GM03348 (cell line): ENCODE data around the gene RBM20.
A peak's percentile ranks its signal among the peaks of the same experiment; 100 is the strongest.
"Not testable (repeated sequence)": the region's sequence is repeated elsewhere in the genome, so short reads cannot be mapped to it uniquely, and the experiment has no call there.

ENCODE experiments used
- DNase-seq: peaks from one replicate; pipeline ENCODE4 v3.0.0; 2012; ENCODE audit warnings: low spot score

Gene RBM20

DNA sequence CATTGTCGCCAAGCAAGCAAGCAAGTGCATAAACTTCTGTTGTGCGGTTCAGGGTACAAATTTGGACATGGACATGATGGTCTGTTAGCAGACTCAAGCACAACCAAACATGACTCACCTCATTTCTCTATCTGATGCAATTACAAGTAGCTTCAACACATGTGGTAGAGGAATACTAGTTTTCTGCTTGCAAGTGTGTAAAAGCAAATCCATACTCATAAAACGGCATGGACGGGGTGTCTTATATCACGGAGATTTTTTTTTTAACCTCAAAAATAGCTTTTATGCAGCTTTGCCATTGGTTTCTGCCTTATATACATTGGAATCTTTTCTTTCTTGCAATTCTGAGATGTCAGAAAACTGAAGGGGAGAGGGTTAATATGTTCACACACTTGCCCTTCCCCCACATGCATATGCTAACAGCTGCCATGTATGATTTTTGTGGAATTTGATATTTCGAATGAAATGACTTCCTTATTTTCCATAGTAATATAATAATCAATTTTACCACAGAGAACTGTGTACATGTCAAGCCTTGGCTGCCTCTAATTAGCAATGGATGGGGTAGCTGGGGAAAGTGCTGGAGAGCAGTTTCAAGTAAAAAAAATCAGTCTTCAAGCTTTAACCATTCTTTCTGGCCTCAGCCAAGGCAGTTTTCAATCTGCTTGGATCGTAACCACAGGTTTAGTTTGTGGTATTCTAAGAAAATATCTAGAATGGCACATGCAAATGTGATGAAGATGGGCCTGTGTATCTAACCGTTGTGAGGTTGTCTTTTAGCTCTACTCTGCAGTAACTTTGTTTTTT is 121.6 kb downstream of the RBM20 start:
- DNase-seq: no peak

DNA sequence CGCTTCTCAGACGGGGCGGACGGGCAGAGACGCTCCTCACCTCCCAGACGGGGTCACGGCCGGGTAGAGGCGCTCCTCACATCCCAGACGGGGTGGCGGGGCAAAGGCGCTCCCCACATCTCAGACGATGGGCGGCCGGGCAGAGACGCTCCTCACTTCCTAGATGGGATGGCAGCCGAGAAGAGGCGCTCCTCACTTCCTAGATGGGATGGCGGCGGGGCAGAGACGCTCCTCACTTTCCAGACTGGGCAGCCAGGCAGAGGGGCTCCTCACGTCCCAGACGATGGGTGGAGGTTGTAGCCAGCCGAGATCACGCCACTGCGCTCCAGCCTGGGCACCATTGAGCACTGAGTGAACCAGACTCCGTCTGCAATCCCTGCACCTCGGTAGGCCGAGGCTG is 123.5 kb downstream of the RBM20 start:
- DNase-seq: not testable (repeated sequence)

DNA sequence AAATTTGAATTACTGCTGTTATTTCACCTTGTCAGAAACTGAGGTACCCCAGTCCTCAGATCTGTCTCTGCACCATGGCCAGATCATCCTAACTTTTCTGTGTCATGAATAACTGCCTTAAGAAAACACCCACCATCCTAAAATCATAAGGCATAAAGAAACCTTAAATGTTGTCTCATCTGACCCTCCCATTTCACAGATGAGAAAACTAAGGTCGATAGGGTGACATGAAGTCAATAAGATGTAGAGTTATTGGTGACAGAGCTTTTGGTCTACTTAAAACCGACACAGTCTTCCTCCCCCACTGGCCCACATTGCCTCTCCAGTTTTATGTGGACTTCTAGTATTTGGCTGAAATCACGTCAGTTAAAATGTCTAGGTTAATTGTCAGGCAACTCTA is 126.1 kb downstream of the RBM20 start:
- no peak for DNase-seq

DNA sequence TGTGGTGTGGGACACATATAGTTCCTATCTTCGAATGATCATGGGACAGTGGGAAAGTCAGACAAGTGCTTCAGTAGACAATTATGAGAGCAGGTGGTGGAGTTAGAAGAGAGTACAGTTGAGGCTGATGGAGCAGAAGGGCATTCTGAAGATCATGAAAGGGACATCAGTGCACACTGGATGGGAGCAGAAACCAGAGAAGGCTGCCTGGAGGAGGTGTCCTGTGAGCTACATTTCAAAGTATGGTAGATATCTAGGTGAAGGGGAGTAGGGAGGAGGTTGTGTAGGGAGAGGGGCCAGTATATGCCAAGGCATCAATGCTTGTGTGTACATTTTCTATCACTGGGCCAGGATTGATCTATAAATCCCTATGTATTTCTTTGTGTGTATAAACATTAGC is 127.3 kb downstream of the RBM20 start:
- DNase-seq: no peak

- DNase-seq: no peak
These were observed 127.9 kb downstream of the RBM20 start for GRCh38 chr10:110771991-110772390.

DNA sequence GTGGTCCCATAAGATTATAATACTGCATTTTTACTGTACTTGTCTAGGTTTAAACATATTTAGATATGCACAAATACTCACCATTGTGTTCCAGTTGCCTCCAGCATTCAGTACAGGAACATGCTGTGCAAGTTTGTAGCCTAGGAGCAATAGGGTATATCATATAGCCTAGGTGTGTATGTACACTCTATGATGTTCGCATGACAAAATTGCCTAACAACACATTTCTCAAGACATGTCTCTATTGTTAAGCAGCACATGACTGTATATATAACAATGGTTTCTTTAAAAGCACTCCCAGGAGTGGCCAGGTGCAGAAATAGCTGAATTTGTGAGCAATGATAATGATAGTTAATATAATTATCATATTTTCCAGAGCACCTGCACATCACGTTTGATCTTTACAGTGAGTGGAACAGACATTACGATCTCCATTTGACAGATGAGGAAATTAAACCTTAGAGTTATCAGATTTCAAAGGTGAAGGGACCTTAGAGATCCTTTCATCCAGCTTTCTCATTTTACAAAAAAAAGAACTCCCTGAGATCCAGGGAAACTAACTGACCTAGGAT is 128.4 kb downstream of the RBM20 start:
- no peak for DNase-seq

GRCh38 chr10:110773693-110774068 is 129.5 kb downstream of the RBM20 start:
- DNase-seq: no peak

DNA sequence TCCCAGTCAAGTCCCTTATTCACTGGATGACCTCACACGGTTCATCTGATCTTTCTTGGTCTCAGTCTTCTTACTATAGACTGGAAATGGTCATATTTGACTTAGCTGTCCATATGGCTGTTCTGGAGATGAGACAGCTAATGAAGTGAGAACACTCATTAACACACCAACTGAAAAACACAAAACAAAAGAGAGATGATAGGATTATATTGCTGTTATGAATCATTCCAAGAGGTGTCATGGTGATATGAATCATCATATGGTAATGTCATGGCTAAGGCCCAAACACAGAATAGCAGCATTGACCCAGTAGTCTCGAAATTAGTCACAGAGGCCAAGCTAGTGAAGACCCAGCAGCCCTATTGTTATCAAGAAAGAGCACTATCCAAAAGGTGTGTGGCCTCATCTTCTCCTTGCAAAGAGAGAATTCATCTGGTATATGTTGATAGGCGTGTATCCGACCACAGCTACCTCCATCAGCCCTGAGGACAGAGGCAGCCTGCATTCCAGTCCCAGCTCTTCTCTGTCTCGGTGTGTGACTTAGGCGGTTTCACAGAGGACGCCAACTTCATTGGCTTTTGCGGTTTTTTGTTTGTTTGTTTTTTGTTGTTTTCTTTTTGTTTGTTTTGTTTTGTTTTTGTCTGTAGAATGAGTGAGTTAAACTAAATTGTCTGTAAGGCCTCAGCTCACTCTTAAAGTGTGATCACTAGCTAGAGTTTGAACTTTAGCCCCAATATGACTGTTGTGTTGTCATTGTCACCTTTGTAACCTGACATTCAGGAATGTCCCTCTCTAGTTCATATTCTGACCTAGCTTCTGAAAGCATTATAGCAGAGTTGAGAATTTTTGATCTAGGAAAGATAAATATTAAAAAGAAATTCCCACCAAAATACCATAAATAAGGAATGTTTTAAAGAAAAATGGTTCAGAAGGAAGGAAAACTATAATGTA is 130.2 kb downstream of the RBM20 start:
- peak; percentile 82 for DNase-seq

GRCh38 chr10:110775020-110775375 is 130.9 kb downstream of the RBM20 start:
- DNase-seq: no peak

DNA sequence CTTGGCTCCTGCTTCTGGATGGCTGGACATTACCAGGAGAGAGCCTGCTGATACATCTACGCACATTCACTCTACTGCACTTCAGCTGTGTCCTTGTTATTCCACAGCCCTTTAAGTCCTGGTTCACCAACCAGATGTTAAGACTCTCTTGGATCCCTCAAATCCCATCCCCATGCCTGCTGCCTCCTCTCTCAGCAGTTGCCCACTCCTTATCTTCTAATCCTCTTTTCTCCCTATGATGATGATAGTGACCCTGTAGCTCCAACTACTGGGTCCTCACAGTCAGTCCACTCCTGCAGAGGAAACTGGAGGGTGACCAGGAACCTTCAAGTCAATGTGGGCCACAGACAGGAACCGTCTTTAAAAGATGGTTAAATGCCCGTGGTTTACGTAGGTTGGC is 131.3 kb downstream of the RBM20 start:
- no peak for DNase-seq

GRCh38 chr10:110777017-110777416 is 132.9 kb downstream of the RBM20 start:
- DNase-seq: no peak

GRCh38 chr10:110777661-110778060 is 133.5 kb downstream of the RBM20 start:
- DNase-seq: no peak

DNA sequence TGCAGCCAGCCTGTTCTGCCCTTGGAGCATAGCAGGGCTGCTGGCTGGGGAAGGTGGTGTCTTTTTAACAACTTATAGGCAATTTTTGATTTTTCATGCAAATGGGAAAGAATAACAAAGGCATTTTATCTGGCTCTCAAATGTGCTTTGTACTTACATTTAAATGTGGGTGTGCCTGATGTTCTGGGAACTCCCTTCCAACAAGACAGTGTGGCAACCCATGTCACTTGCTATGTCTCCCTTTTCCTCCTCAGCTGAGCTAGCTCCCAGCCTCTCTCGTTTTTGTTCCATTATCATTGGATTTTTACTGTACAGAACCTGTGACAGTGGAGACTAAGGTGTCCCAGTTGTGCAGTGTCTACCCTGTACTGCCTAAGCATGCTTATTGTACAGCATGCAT is 134.1 kb downstream of the RBM20 start:
- DNase-seq: no peak

- no peak for DNase-seq
These were observed 135.4 kb downstream of the RBM20 start for GRCh38 chr10:110779489-110779888.

- no peak for DNase-seq
These were observed 136.6 kb downstream of the RBM20 start for GRCh38 chr10:110780704-110781103.

GRCh38 chr10:110781139-110781538 is 137.0 kb downstream of the RBM20 start:
- DNase-seq: no peak

DNA sequence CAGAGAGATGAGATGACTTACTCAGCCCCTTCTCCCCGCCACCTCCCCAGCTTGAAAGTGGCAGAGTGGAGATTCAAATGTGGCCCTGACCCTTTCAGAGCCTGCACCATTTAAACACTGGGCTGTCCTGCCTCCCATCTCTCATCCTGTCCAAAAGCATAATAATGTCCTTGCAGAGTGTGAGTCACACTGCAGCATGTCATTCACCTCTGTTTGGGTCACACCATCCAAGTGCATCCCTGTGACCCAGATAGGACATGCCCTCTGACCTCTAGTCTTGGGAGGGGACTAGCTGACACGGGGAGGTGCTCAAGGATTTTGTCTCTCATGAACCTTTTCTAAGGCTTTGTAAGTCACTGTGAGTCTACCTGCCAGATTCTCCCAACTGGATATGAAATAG is 138.5 kb downstream of the RBM20 start:
- no peak for DNase-seq

- no peak for DNase-seq
These were observed 139.5 kb downstream of the RBM20 start for GRCh38 chr10:110783509-110784107.

DNA sequence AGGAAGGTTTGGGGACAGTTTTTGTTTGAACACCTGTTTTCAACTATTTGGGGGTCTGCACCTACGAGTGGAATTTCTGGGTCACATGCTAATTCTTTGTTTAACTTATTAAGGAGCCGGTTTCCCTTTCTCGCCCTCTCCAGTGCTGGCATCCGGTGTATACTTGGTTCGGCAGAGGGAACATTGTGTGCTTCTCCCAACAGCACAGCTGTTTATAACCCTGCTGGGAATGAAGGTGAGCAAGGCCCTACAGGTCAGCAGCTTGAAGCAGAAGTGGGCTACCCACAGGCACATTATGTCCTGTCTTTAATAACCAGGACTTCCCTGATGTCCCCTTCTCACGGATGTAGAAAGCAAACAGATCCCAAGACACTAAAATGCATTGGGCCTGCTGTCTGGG is 140.1 kb downstream of the RBM20 start:
- no peak for DNase-seq

DNA sequence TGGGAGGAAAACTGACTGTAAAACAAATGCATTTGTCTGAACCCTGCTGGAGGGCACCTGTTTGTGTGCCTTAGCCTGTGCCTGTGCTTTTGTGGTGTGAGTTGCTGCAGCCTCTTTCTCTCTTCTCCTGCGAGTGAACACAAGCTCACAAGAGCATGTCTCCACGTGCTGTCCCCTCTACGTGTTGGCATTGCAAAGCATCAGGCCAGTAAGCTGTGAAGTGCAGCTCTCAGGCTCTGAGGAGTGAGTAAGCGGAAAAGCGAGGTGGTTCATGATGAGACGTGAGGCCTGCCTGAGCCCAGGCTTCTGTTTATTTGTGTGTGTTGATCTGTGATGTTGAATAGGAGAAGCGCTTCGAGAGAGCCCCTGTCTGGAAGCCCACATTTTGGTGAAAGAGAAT is 142.0 kb downstream of the RBM20 start:
- no peak for DNase-seq

DNA sequence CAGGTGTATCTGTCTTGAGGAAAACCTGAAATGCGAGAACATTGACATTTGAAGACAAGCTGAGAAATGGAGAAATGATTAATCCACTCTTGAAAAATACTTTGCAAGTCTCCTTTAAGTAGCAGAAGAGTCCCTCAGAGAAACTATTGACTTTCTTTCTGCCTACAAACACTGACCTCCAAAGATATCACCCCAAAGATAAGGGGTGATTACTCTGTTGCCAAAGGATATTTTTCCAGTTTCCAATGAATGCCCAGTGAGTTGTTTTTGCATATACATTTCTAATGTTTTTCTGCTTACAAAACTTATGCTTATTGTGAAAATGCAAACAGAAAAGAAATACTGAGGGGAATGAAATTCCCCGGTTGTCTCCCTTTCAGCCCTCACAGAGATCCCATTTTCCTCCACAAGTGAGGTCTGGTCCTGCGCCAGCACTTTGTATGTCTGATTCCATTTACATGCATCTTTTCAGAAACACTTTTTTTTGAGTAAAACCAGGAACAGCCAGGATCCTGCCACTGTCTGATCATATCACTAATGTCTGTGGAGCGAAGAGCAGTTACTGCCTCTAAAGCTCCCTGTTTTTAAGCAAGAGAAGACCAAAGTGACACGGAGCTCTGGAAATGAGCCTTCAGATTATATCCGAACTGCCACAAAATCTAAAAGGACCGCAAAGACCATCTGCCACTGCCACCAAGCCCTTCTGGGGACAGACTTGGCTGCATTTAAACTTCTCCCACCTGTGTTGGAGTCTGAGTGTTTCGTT is 144.7 kb downstream of the RBM20 start:
- DNase-seq: no peak
